GM19238 (cell line): ENCODE data around the gene OR6Q1.

Experiments
- DNase-seq: peaks from one replicate; pipeline ENCODE4 v3.0.0; 2011; ENCODE audit warnings: low spot score; ENCODE audit not compliant: insufficient read length

The OR6Q1 gene

DNA sequence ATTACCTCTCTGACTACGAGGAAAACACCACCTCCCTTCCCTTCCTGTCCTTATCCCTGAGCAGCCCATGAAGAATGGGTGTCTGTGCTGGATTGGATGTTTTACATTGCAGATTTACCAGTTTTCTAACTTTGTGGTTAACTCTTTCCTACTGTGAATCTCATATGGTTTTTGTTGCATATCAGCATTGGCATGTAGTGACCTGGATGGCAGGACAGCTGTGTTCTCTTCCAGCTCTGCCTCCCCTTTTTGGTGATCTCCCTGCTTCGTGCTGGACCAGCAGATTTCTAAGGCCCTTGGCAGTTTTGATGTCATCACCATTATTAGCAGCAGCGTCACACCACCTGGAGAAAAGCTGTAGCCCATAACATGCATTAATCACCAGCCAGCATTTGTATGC is 26.7 kb downstream of the OR6Q1 start:
- no peak for DNase-seq

DNA sequence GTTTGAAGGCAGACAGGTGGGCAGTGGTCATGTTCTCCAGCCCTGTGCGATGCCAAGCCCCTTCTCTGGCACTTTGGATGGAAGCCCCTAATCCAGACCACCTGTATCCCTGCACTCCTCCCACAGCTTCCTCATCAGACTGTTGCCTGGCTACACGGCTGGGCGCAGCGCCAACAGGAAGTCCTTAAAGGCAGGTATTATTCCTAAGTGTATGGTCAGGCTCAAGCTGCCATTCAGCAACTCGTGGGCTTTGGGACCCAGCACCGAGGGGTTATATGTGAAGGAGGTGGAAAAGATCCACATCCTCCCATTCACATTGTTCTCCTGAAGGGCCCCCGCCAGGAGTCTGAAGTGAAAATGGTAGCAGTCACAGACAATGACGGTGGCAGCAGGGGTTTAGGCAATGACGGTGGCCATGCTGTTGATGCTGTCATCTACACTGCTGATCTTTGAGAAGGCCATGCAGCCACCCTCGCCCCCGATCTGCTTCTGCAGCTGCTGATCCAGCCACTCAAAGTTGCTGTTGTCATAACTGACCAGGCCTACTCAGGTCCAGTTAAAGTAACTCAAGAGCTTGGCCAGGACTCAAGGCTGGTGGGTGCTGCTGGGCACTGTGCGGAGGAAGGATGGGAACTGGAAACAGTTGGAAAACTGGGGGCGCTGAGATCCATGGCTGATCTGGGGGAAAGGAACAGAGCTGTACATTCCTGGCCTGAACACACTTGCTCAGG is 27.7 kb downstream of the OR6Q1 start:
- DNase-seq, result no peak

DNA sequence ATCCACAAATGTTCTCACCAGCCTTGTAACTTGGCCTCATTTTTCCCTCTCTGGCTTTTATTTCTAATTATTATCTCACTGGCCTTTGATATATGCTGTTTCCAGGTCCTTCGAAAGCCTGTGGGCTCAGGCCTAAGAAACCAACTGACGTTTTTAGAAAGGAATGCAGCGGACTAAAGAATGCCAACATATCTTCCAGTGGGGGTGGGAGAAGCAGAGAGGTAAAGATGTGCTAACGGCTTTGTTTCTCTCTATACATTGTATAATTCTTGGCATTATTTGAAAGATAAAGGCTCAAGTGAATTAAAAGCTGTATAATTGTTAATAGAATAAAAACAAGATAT is 28.2 kb downstream of the OR6Q1 start:
- no peak for DNase-seq

DNA sequence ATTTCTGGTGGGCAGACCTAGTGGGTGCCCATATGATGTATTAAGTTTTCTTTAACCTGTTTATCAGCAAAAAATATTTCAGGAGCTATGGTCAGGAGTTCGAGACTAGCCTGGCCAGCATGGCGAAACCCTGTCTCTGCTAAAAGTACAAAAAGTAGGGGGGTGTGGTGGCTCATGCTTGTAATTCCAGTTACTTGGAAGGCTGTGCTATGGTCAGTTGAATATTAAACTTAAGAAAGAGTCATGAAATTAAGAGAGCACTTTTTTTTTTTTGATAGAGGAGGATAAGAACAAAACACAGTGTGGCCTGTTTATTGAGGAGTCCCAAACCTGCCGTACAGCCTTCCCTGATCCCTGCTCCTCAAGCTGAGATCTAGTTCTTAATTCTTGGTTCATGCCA is 29.8 kb downstream of the OR6Q1 start:
- DNase-seq, result no peak

DNA sequence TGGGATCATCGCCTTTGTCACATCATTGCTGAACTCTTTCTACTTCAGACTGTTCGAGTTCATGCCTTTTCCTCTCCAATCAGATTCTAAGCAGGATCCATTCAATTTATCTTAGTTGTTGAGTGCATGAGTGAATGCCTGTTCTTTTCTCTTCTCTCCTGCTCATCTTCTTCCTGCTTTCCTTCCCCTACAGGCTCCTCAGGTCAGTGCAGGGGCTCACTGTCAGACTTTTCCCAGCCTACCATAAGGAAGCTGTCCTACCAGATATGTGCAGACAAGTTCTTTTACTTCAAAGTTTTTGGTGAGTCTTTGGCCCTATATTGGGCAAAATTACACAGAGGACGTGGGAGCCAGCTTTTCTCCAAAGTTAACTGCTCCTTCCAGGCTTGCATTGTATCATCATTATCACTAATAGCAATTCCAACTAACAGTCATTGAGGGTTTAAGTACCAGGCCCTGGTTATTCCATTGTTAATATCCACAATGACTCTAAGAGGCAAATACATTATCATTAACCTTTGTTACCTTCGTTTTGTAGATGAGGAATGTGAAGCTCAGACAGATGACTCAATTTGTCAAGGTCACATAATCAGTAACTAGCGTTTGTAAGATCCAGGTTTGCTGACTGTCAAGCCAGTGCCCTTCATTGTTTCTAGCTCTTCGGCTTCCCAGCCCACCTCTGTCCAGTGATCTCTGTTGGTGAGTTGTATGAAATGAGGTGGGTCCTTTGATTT is 30.4 kb downstream of the OR6Q1 start:
- DNase-seq, result no peak

DNA sequence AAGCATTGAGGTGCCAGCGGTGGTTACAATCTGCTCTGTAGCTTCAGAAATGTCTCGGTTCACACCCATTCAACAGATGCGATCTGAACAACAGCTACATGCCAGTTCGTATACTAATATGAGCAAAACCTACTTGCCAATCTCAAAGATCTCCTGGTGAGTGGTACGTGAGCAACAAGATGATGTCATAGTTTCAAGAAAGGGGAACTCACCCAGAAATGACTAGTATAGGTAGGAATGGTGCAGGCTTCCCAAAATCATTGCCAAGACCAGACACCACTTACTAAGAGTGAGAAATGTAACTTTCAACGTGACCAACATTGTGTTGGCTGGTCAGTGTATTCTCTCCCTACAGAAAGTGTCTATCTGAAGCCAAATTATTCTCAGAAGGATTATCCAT is 31.1 kb downstream of the OR6Q1 start:
- no peak for DNase-seq

DNA sequence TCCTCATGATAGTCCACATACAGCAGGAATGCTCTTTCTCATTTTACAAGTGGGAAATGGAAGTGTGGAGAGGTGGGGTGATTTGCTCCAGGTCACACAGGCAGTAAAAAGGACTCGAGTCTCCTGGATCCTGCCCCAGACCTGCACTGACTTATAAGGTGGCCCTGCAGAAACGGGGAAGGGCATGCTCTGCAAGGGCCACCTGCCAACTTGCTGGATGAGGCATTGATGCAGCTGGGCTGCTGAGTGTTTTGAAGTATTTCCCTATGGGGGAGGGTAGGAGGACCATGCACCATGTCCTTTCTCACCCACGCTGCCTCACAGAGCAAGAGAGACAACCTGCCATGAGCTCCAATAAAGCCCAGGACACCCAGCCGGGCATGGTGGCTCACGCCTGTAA is 36.9 kb downstream of the OR6Q1 start:
- no peak for DNase-seq

DNA sequence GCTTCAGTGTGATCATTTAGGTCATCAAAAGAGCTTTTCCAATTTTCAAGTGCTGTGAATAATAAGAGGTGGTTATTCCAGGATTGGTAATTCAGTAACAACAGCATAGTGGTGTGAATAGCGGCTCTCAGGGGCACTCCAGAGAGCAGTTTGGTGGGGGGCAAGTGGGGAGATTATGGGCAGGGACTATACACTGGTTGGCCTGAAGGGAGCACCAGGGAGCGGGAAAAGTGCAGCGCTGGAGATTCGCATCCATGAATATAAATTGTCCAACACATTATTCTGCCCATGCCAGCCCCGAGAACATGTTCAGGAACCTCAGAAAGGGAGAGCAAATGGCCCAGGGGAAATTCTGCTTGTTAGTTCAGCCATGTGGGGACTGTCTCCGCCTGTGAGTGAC is 37.9 kb downstream of the OR6Q1 start:
- no peak for DNase-seq

DNA sequence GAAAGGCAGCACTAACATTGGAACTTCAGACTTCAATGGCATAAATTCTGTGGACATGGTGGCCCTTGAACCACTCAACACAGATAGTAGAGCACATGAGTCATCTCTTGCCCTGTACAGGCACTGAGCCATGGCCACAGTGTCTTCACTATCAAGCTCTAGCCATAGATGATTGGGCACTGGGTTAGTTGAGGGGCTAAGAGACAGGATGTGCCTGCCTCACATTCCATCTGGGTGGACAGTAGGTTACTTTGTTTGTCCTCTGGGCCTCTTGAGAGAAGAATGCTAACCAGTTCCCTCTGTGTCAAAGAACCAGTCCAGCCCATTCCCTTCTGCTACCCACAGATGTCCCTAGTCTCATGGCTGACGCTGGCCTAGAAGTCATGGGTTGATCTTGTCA is 39.8 kb downstream of the OR6Q1 start:
- DNase-seq, result no peak

DNA sequence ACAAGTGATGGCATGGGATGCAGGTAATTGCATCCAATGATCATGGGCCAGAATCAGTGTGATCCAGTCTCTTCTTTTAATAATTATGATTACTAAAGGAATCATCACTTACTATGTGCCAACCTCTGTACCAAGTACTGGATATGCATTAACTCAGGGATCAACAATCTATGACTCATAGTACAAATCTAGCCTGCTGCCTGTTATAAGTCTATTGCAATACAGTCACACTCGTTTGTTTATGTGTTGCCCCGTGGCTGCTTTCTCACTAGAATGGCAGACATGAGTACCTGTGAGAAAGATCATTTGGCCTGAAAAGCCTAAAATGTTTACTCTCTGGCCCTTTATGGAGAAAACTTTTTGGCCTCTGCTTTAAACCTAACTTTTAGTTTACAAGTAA is 45.0 kb downstream of the OR6Q1 start:
- DNase-seq, result no peak
